Fibroblast of lung (primary cell): Measurements from ENCODE around the gene ANLN.

ENCODE experiments used
- CTCF ChIP-seq, 2 donors: IDR thresholded peaks in 1 of 2; conservative IDR thresholded peaks in 1 of 2; 1 replicate in 1 of 2; 2 replicates in 1 of 2; pipeline ENCODE4 v1.5.1; 2011 to 2012; ENCODE audit warnings: low read length in 2 of 2, control low read depth in 1 of 2, inconsistent platforms in 1 of 2, low read depth in 1 of 2, mild to moderate bottlenecking in 1 of 2
- EZH2 ChIP-seq: IDR thresholded peaks from 2 replicates; pipeline ENCODE4 v1.5.1; 2012; ENCODE audit warnings: low read length, control low read depth, mild to moderate bottlenecking; ENCODE audit errors: missing control alignments

DNA sequence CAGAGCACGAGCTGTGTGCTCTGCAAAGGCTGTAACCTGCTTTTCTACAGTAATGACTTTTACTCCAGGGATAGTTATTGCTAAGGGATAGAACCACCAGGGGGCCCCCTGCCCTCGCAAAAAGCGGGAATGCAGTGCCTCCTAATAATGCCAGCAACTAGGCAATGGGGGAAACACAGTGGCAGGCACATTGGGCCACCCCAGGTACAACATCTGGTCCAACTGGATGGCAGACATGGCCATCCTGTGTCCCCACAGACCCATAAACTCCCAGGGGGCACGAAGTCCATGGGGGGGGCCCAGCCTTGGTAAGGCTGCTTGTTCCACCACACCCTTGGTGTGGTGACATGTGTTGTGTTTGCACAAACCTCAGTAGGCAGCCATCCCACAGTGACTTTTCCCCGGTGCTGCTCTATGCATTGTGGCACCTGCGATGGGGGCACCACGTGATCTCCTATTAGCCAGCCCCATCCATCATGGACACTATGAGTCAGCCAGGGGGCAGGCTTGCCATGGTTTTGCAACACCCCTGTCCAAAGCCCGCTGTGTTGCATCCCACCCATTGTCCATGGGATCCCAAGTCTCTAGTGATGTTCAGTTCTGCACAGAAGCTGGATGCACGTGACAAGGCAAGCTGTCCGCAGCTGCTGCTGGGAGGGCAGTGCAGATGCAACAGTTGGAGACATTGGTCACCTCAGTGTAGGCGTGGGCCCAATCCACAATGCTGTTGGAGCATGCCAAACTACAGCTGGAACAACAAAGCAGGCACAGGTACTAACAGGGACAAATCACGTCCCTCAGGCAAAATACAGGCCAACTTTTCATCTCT, 84.0 kb downstream of the ANLN start:
- TF ChIP-seq CTCF (conservative IDR thresholded peaks at IDR 0.05 in 1 of 2, IDR thresholded peaks at IDR 0.05 in 1 of 2; ENCODE audit: low read depth in 1 of 2, low read length in 2 of 2), result peak; percentile 37 to 52
- TF ChIP-seq EZH2, result no peak
